KOPT-K1 (cell line): Measurements from ENCODE around the gene TRH.

ENCODE experiments used
- H3K27ac ChIP-seq: fragments of 200-600 bp; sonication (generic); 2 replicates; pipeline ENCODE4 v1.5.1; 2016; ENCODE audit warnings: antibody characterized with exemption, mild to moderate bottlenecking, low read depth, low read length; ENCODE audit not compliant: poor library complexity, severe bottlenecking
- H3K36me3 ChIP-seq: fragments of 200-600 bp; sonication (generic); 2 replicates; pipeline ENCODE4 v1.5.1; 2017; ENCODE audit warnings: antibody characterized with exemption, mild to moderate bottlenecking, low read length, moderate library complexity; ENCODE audit not compliant: insufficient read depth
- H3K9me3 ChIP-seq: fragments of 200-600 bp; sonication (generic); 2 replicates; pipeline ENCODE4 v1.5.1; 2017; ENCODE audit warnings: antibody characterized with exemption, low read length, mild to moderate bottlenecking; ENCODE audit not compliant: insufficient read depth, poor library complexity, severe bottlenecking

The TRH gene

GRCh38 chr3:129952556-129953355 lies 21.8 kb upstream of the TRH start:
- H3K36me3 ChIP-seq: no peaks in the 10 kb centered on the region
- H3K9me3 ChIP-seq: no peaks in the 10 kb centered on the region
- H3K27ac ChIP-seq: no peak overlapping the region

GRCh38 chr3:129953621-129954020 lies 20.9 kb upstream of the TRH start:
- Histone ChIP-seq H3K9me3 (no peaks in the 10 kb centered on the region), H3K36me3 (no peaks in the 10 kb centered on the region), H3K27ac (no peak overlapping the region)

GRCh38 chr3:129954514-129954913 lies 20.0 kb upstream of the TRH start:
- no peaks in the 10 kb centered on the region for H3K9me3 ChIP-seq
- H3K27ac ChIP-seq: no peak overlapping the region

GRCh38 chr3:129956936-129957335 lies 17.6 kb upstream of the TRH start:
- no peaks in the 10 kb centered on the region for H3K36me3 ChIP-seq
- H3K27ac ChIP-seq: no peak overlapping the region
- no peaks in the 10 kb centered on the region for H3K9me3 ChIP-seq

More at GRCh38 chr3:129954514-129954913, 20.0 kb upstream of the TRH start:
- H3K36me3 ChIP-seq: no peaks in the 10 kb centered on the region

- no peaks in the 10 kb centered on the region for H3K36me3 ChIP-seq
- no peaks in the 10 kb centered on the region for H3K9me3 ChIP-seq
- H3K27ac ChIP-seq: no peak overlapping the region
These were observed 15.8 kb upstream of the TRH start for GRCh38 chr3:129958755-129959154.

- Histone ChIP-seq H3K9me3 (no peaks in the 10 kb centered on the region), H3K36me3 (no peaks in the 10 kb centered on the region), H3K27ac (no peak overlapping the region)
These were observed 13.4 kb upstream of the TRH start for GRCh38 chr3:129961141-129961541.

- H3K36me3 ChIP-seq: no peaks in the 10 kb centered on the region
- H3K27ac ChIP-seq: no peak overlapping the region
- H3K9me3 ChIP-seq: no peaks in the 10 kb centered on the region
These were observed 11.9 kb upstream of the TRH start for GRCh38 chr3:129962600-129962999.

- H3K36me3 ChIP-seq: no peaks in the 10 kb centered on the region
- no peak overlapping the region for H3K27ac ChIP-seq
- no peaks in the 10 kb centered on the region for H3K9me3 ChIP-seq
These were observed 8.6 kb upstream of the TRH start for GRCh38 chr3:129965937-129966336.

- no peaks in the 10 kb centered on the region for H3K9me3 ChIP-seq
- no peaks in the 10 kb centered on the region for H3K36me3 ChIP-seq
- H3K27ac ChIP-seq: no peak overlapping the region
These were observed 7.6 kb upstream of the TRH start for GRCh38 chr3:129966876-129967275.

- Histone ChIP-seq H3K36me3 (no peaks in the 10 kb centered on the region), H3K27ac (no peak overlapping the region), H3K9me3 (no peaks in the 10 kb centered on the region)
These were observed 6.8 kb upstream of the TRH start for GRCh38 chr3:129967761-129968160.

- H3K36me3 ChIP-seq: no peaks in the 10 kb centered on the region
- no peak overlapping the region for H3K27ac ChIP-seq
- H3K9me3 ChIP-seq: no peaks in the 10 kb centered on the region
These were observed 3.0 kb upstream of the TRH start for GRCh38 chr3:129971351-129972052.

GRCh38 chr3:129972301-129972700 lies 2.2 kb upstream of the TRH start:
- Histone ChIP-seq H3K27ac (no peak overlapping the region), H3K36me3 (no peaks in the 10 kb centered on the region), H3K9me3 (no peaks in the 10 kb centered on the region)

- no peaks in the 10 kb centered on the region for H3K9me3 ChIP-seq
- no peaks in the 10 kb centered on the region for H3K36me3 ChIP-seq
These were observed 512 bp upstream of the TRH start for GRCh38 chr3:129973853-129974563.

GRCh38 chr3:129974833-129975704 lies 549 bp downstream of the TRH start:
- Histone ChIP-seq H3K27ac (no peak overlapping the region), H3K36me3 (no peaks in the 10 kb centered on the region), H3K9me3 (no peaks in the 10 kb centered on the region)

More at GRCh38 chr3:129973853-129974563, 512 bp upstream of the TRH start:
- H3K27ac ChIP-seq: no peak overlapping the region

GRCh38 chr3:129975705-129976048 lies 1.2 kb downstream of the TRH start:
- no peak overlapping the region for H3K27ac ChIP-seq

More at GRCh38 chr3:129975705-129976048, 1.2 kb downstream of the TRH start:
- no peaks in the 10 kb centered on the region for H3K36me3 ChIP-seq
- no peaks in the 10 kb centered on the region for H3K9me3 ChIP-seq
